Erythroblast (primary cell): ENCODE results near the gene KDM4C.

Experiments
- GATA1 ChIP-seq: IDR thresholded peaks from 2 replicates; pipeline ENCODE4 v1.6.1; 2011; ENCODE audit warnings: low read depth, mild to moderate bottlenecking, control low read depth, low read length, moderate library complexity
- POLR2A ChIP-seq: IDR thresholded peaks from 2 replicates; pipeline ENCODE4 v1.6.1; 2011; ENCODE audit warnings: mild to moderate bottlenecking, low read length

GRCh38 chr9:7103367-7103766, 345.6 kb downstream of the KDM4C start:
- TF ChIP-seq POLR2A (no peak), GATA1 (no peak)
